Adrenal gland (tissue), 12 donors: Measurements from ENCODE around the gene EGR4. TPM values are rescaled to one million over a fixed set of nuclear protein-coding genes. Genes with fewer than 3 reads are reported as not detected.

ENCODE experiments used
- DNase-seq, 7 donors: peaks; one replicate each; pipeline ENCODE4 v3.0.0-alpha.2; 2019 to 2020
- H3K27ac ChIP-seq, 5 donors: fragments of 200-600 bp; sonication (generic) in 4 of 5; 1 replicate in 3 of 5; 2 replicates in 2 of 5; pipeline versions ENCODE4 v1.5.1 to v1.8.0; 2016 to 2020; ENCODE audit warnings: mild to moderate bottlenecking in 1 of 5
- H3K27me3 ChIP-seq: fragments of 200-600 bp; 2 replicates; pipeline ENCODE4 v1.8.0; 2021
- H3K36me3 ChIP-seq, 2 donors: fragments of 200-600 bp; replicated peaks in 1 of 2; 1 replicate in 1 of 2; 2 replicates in 1 of 2; pipeline versions ENCODE4 v1.5.1 to v1.8.0; 2018 to 2022
- H3K4me1 ChIP-seq, 2 donors: fragments of 200-600 bp; replicated peaks in 1 of 2; 1 replicate in 1 of 2; 2 replicates in 1 of 2; pipeline versions ENCODE4 v1.5.1 to v1.8.0; 2018 to 2021
- H3K4me3 ChIP-seq, 4 donors: fragments of 200-600 bp; sonication (generic) in 3 of 4; one replicate each; pipeline ENCODE4 v1.5.1; 2016 to 2018
- H3K9me3 ChIP-seq, 3 donors: fragments of 200-600 bp; sonication (generic) in 1 of 3; replicated peaks in 1 of 3; 1 replicate in 2 of 3; 2 replicates in 1 of 3; pipeline versions ENCODE4 v1.5.1 to v1.8.0; 2016 to 2021
- POLR2A ChIP-seq, 2 donors: fragments of 450-650 bp; IDR thresholded peaks; one replicate each; pipeline ENCODE4 v1.6.1; 2017; ENCODE audit warnings: antibody characterized with exemption in 2 of 2, mild to moderate bottlenecking in 2 of 2, moderate library complexity in 1 of 2
- whole genome bisulfite sequencing, 4 donors: extraction: QIAGEN DNeasy Blood & Tissue Kit in 2 of 4; methylation state at CpG; one replicate each; pipeline versions ENCODE4 v1.1.5 to v1.1.7; 2013 to 2017; 5-methylcytosine and 5-hydroxymethylcytosine counted together
- intact Hi-C, 2 donors: fragments of 100-400 bp; cut with DNase I; formaldehyde crosslinking; loops; one replicate each; pipeline versions ENCODE4 v1.14.1 to v1.15.0; 2022 to 2023
- polyA plus RNA-seq, 3 donors: library from polyadenylated mRNA; stranded (reverse); fragments of 200-250 nt in 2 of 3; fragments of 350-450 nt in 1 of 3; fragmentation: Illumina TruSeq in 1 of 3; extraction: RNeasy Lipid Tissue Mini Kit (QIAGEN cat#74804) in 1 of 3; gene quantifications; one replicate each; pipeline ENCODE4 v1.2.3, GENCODE V29; 2013 to 2014
- total RNA-seq, 9 donors: library from RNA; depleted of rRNA in 4 of 9; stranded (reverse); fragments of >200 nt in 4 of 9; fragments of 120-200 nt in 1 of 9; fragmentation: NEBNext Ultra II Directional in 1 of 9; extraction: Animal tissue kit (Norgen Biotek cat#: 25700) in 1 of 9; gene quantifications; one replicate each; pipeline versions ENCODE4 v1.1.0 to v1.2.4, GENCODE V29; 2013 to 2023
- TF ChIP-seq, protein P1 (sequence below), 6 experiments: fragments of 450-650 bp in 4 of 6; fragments of 200-600 bp in 2 of 6; sonication (generic) in 1 of 6; IDR thresholded peaks; 1 replicate in 5 of 6; 2 replicates in 1 of 6; pipeline versions ENCODE4 v1.5.1 to v1.8.0; 2016 to 2021; ENCODE audit warnings: antibody characterized with exemption in 6 of 6, mild to moderate bottlenecking in 2 of 6, moderate library complexity in 1 of 6
- donor health status: healthy with polysubstance abuse.
- donor health status: Bipolar disorder and iron deficiency.
- donor health status: DM: yes; HTN: yes; CAD: no.
- donor health status: DM: no; HTN: no; CAD: no.
- donor health status: DM: no; HTN: no; CAD: no.
- donor health status: DM: yes; HTN: yes; CAD: no.

Gene EGR4
- total and polyA plus RNA-seq, 12 donors, result 0.20 to 0.32 (median 0.30) TPM; not detected in 9

GRCh38 chr2:73285159-73285739 lies 8.1 kb downstream of the EGR4 start:
- Histone ChIP-seq H3K27me3 (no peaks in the 10 kb centered on the region), H3K27ac (peak overlapping the region in 1 of 5 donors; percentile 19), H3K4me3 (peak overlapping the region in 1 of 4 donors; percentile 77), H3K9me3 (no peaks in the 10 kb centered on the region), H3K4me1 (peaks cover 8 to 12% of the 10 kb centered on the region in 2 donors), H3K36me3 (no peaks in the 10 kb centered on the region)
- TF ChIP-seq POLR2A (IDR thresholded peaks at IDR 0.05), result no peak
- TF ChIP-seq, protein P1, sequence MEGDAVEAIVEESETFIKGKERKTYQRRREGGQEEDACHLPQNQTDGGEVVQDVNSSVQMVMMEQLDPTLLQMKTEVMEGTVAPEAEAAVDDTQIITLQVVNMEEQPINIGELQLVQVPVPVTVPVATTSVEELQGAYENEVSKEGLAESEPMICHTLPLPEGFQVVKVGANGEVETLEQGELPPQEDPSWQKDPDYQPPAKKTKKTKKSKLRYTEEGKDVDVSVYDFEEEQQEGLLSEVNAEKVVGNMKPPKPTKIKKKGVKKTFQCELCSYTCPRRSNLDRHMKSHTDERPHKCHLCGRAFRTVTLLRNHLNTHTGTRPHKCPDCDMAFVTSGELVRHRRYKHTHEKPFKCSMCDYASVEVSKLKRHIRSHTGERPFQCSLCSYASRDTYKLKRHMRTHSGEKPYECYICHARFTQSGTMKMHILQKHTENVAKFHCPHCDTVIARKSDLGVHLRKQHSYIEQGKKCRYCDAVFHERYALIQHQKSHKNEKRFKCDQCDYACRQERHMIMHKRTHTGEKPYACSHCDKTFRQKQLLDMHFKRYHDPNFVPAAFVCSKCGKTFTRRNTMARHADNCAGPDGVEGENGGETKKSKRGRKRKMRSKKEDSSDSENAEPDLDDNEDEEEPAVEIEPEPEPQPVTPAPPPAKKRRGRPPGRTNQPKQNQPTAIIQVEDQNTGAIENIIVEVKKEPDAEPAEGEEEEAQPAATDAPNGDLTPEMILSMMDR (IDR thresholded peaks at IDR 0.05), result no peak
- intact Hi-C loops, result no loop called here
- DNase-seq, result peak in 1 of 7 donors; percentile 39
- 53 to 71% (median 58%) methylated on average over 4 to 5 of the region's 5 CpGs for WGBS, 4 donors

GRCh38 chr2:73284296-73285158 lies 8.8 kb downstream of the EGR4 start, which contains the start of gene FBXO41:
TSS of gene FBXO41 (minus strand) at chr2:73284478. CDS start at chr2:73269630, 14,848 bp downstream.
- intact Hi-C loops, result no loop called here
- peak in 1 of 2 donors; percentile 15 for TF ChIP-seq POLR2A (IDR thresholded peaks at IDR 0.05)
- TF ChIP-seq, protein P1 (IDR thresholded peaks at IDR 0.05), result no peak
- whole genome bisulfite sequencing, 4 donors, result 0 to 6% (median 4%) methylated on average over 7 to 68 of the region's 69 CpGs; no CpG with 5 or more reads in 1 of the 4 donors
- Histone ChIP-seq H3K27me3 (no peaks in the 10 kb centered on the region), H3K9me3 (no peaks in the 10 kb centered on the region), H3K36me3 (no peaks in the 10 kb centered on the region), H3K4me3 (peak within 1 kb of the TSS; percentile 35 to 77 (median 50)), H3K4me1 (peaks cover 8 to 12% of the 10 kb centered on the region in 2 donors), H3K27ac (peak within 1 kb of the TSS in 1 of 5 donors; percentile 19)
- DNase-seq, result peak in 5 of 7 donors; percentile 34 to 56 (median 38)

DNA sequence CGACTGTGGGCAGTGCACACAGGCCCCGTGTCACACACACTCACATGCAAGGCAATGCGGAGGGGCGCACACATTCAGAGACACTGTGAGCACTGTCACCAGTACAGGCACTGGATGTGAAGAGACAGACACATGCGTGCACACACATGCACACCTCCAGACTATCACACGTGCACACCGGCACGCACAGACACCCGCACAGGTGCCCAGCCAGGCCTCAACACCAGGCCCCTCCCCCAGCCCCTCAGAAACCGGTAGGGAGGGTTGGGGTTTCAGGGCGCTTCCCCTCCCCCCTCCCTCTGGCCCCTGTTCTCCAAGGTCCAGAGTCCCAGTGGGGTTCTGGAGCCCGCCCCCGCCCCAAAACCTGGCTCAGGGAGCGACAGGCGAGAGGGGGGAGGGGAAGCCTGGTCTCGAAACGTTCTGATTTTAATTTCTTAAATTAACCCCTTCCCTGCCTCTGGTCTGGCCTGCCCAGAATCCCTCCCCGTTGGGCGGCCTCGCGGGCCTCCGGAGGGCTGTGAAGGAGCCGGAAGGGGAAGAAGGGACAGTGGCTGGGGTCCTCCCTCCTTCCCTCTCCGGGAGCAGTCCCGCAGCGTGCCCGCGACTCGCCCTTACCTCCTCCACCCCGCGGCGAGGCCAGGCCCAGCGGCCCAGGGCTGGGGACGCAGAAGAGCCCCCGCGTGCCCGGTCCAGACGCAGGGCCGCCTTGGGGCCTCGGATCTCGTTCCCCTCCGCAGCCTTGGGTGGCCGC lies 9.6 kb downstream of the EGR4 start:
- intact Hi-C loops, result no loop called here
- no peak for DNase-seq
- 3 to 10% (median 5%) methylated on average over 8 to 43 of the region's 43 CpGs for WGBS, 4 donors
- TF ChIP-seq, protein P1 (IDR thresholded peaks at IDR 0.05), result no peak
- TF ChIP-seq POLR2A (IDR thresholded peaks at IDR 0.05), result no peak
- H3K9me3 ChIP-seq, result no peaks in the 10 kb centered on the region
- no peak overlapping the region for H3K27ac ChIP-seq
- H3K27me3 ChIP-seq, result no peaks in the 10 kb centered on the region
- peak overlapping the region; percentile 16 to 77 (median 50) for H3K4me3 ChIP-seq
- H3K36me3 ChIP-seq, result no peaks in the 10 kb centered on the region
- peaks cover 8 to 12% of the 10 kb centered on the region in 2 donors for H3K4me1 ChIP-seq
